ENCODE results near the gene C10orf143. TPM values are rescaled to one million over a fixed set of nuclear protein-coding genes. Genes with fewer than 3 reads are reported as not detected.
"Not testable (repeated sequence)": the region's sequence is repeated elsewhere in the genome, so short reads cannot be mapped to it uniquely, and the experiment has no call there.

The C10orf143 gene
- total and polyA plus RNA-seq, 2 of the 4 experiments (the other 2 are of a cell fraction) = 0.36 to 0.60 TPM

DNA sequence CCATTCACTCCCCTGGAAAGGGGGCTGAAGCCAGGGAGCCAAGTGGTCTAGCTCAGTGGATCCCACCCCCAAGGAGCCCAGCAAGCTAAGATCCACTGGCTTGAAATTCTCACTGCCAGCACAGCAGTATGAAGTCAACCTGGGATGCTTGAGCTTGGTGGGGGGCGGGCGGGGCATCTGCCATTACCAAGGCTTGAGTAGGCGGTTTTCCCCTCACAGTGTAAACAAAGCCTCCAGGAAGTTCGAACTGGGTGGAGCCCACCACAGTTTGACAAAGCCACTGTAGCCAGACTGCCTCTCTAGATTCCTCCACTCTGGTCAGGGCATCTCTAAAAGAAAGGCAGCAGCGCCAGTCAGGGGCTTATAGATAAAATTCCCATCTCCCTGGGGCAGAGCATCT lies 20.1 kb downstream of the C10orf143 start:
- DNase-seq; H3K9me3 ChIP-seq (ENCODE audit: control insufficient read depth, insufficient read depth, low read length); H4K8ac ChIP-seq (ENCODE audit: low read depth in 2 of 2, low read length in 2 of 2); H3K56ac ChIP-seq (ENCODE audit: extremely low read depth, insufficient read depth, low read length); H2BK20ac ChIP-seq (ENCODE audit: low read depth, low read length); H3K23ac ChIP-seq (ENCODE audit: low read depth, low read length); H4K91ac ChIP-seq (ENCODE audit: insufficient read depth, low read depth, low read length); H2BK15ac ChIP-seq (ENCODE audit: low read depth, low read length); H3K79me1 ChIP-seq (ENCODE audit: low read depth in 1 of 2, low read length in 2 of 2); H3K27me3 ChIP-seq (ENCODE audit: control insufficient read depth, insufficient read depth, low read length); H4K20me1 ChIP-seq (ENCODE audit: insufficient read depth, low read length); BruUV-seq (replicated peaks); intact Hi-C loops (cut with micrococcal nuclease); H3K4ac ChIP-seq (ENCODE audit: low read depth, low read length); CTCF ChIA-PET; H2BK5ac ChIP-seq (ENCODE audit: low read depth, low read length, poor library complexity, severe bottlenecking); H3K27ac ChIP-seq (ENCODE audit: insufficient read depth, low read length); H2BK120ac ChIP-seq (ENCODE audit: low read depth, low read length); H3K36me3 ChIP-seq (ENCODE audit: control insufficient read depth, insufficient read depth, low read length); H2AK5ac ChIP-seq (ENCODE audit: low read depth, low read length); H2AFZ ChIP-seq (replicated peaks; ENCODE audit: low read length, poor library complexity); H3K4me2 ChIP-seq (ENCODE audit: low read depth, low read length); POLR2A ChIA-PET (ENCODE audit: unreplicated experiment); H4K5ac ChIP-seq (ENCODE audit: low read depth, low read length); in situ Hi-C loops (cut with MboI; ENCODE audit: low sequenced_read_pairs); H3K4me1 ChIP-seq (ENCODE audit: control insufficient read depth, insufficient read depth, low read length); ATAC-seq (ENCODE audit: low read depth); dilution Hi-C loops (cut with HindIII; ENCODE audit: low sequenced_read_pairs, unreplicated experiment); H3K18ac ChIP-seq (ENCODE audit: low read depth, low read length); H3K9ac ChIP-seq (ENCODE audit: low read depth, low read length); H3K4me3 ChIP-seq (ENCODE audit: insufficient read depth, low read depth, low read length); H3K14ac ChIP-seq (replicated peaks; ENCODE audit: low read depth, low read length); H2AK9ac ChIP-seq (replicated peaks; ENCODE audit: low read depth, low read length, poor library complexity); H3K9me1 ChIP-seq (ENCODE audit: insufficient read depth, low read length): not testable (repeated sequence)
- no CpG with 5 or more reads among the region's 5 CpGs for WGBS, 2 experiments (ENCODE audit: extremely low coverage in 2 of 2, insufficient read length in 1 of 2)
